GM12865 (cell line): ENCODE data around the gene SCP2D1.

ENCODE experiments used
- DNase-seq: peaks from one replicate; pipeline ENCODE4 v3.0.0; 2010; ENCODE audit warnings: low read depth
- H3K4me3 ChIP-seq: 2 replicates; pipeline ENCODE4 v1.5.1; 2011; ENCODE audit warnings: mild to moderate bottlenecking, low read depth, low read length, control low read depth
- TF ChIP-seq, protein P1 (sequence below): IDR thresholded peaks from 2 replicates; pipeline ENCODE4 v1.5.1; 2011; ENCODE audit warnings: low read length, control low read depth, low read depth, inconsistent platforms; ENCODE audit not compliant: insufficient read depth; ENCODE audit errors: missing control alignments

SCP2D1 gene

GRCh38 chr20:18813483-18813882, at the start of gene SCP2D1:
Gene SCP2D1, plus strand, starts transcription at chr20:18813783. Its CDS starts 33 bp downstream, at chr20:18813816.
- H3K4me3 ChIP-seq = no peak within 1 kb of the TSS
- no peak for DNase-seq
- TF ChIP-seq, protein P1, sequence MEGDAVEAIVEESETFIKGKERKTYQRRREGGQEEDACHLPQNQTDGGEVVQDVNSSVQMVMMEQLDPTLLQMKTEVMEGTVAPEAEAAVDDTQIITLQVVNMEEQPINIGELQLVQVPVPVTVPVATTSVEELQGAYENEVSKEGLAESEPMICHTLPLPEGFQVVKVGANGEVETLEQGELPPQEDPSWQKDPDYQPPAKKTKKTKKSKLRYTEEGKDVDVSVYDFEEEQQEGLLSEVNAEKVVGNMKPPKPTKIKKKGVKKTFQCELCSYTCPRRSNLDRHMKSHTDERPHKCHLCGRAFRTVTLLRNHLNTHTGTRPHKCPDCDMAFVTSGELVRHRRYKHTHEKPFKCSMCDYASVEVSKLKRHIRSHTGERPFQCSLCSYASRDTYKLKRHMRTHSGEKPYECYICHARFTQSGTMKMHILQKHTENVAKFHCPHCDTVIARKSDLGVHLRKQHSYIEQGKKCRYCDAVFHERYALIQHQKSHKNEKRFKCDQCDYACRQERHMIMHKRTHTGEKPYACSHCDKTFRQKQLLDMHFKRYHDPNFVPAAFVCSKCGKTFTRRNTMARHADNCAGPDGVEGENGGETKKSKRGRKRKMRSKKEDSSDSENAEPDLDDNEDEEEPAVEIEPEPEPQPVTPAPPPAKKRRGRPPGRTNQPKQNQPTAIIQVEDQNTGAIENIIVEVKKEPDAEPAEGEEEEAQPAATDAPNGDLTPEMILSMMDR = no peak

DNA sequence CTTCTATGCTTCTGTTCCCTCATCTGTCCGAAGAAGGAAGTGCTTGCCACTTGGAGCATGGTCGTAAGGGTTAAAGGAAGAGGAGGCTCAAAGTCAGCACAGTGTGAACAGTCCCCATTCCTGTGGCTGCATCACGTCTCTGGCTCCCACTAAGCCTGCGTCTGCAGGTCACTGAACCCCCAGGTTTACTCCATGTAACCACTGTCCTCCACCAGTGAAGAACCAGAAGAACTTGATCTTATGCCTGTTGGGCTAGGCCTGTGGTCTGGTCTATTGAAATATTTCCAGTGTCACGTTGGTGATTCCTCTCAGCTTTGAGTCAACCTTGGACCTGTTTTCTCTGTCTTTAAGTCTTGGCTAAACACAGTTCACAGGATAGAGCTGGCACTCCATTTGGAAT, 45.9 kb upstream of the SCP2D1 start:
- no peak for DNase-seq
- TF ChIP-seq, protein P1 = no peak
- no peak overlapping the region for H3K4me3 ChIP-seq

GRCh38 chr20:18773566-18773965, 40.0 kb upstream of the SCP2D1 start:
- no peak for DNase-seq
- TF ChIP-seq, protein P1 = no peak
- no peak overlapping the region for H3K4me3 ChIP-seq

GRCh38 chr20:18774207-18774606, 39.4 kb upstream of the SCP2D1 start:
- DNase-seq = no peak
- H3K4me3 ChIP-seq = no peak overlapping the region
- TF ChIP-seq, protein P1 = no peak

DNA sequence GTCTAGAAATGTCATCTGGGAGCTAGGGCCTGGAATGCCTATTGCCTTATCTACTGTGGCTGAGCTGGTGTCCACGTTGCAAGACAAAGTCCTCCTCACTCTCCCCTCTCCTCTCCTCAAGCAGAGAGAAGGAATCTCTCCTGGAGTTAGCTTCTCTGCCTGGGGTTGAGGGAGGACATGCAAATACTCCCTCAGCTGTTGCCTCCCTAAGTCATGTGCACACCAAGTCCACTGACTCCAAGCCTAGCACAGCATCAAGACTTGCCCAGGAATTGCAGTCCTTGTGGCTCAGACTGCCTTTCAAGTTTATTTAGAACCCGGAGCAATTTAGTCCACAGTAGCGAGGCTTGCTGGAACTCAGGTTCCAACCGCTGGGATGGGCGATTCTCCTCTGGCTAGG, 38.0 kb upstream of the SCP2D1 start:
- no peak for DNase-seq
- TF ChIP-seq, protein P1 = no peak
- no peak overlapping the region for H3K4me3 ChIP-seq

GRCh38 chr20:18778690-18779392, 34.7 kb upstream of the SCP2D1 start:
- no peak overlapping the region for H3K4me3 ChIP-seq
- DNase-seq = no peak
- TF ChIP-seq, protein P1 = no peak
